Measurements from ENCODE around the gene KLHL24. TPM values are rescaled to one million over a fixed set of nuclear protein-coding genes. Genes with fewer than 3 reads are reported as not detected.

The KLHL24 gene
- total RNA-seq, 2 experiments from 2014 or later, result 10.5 to 10.8 TPM

DNA sequence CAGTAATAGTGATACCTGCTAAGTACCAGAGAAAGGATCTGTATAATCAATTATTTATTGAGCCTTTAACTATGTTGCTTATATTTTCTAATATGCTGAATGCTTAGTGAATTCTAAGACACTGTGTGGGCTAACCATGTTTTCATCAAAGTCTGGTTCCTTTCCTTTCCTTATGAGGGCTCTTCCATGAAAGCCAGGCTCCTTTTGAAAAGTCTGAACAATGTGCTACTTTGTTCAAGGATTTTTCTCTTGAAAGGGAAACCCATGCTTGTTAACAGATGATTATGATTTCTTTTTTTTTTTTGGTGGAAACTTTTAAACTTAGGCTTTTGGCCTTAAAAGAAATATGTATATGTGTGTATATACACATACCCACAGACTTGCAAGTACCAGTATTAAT, 79.2 kb downstream of the KLHL24 start:
- Mint-ChIP-seq H3K27me3 (no peaks in the 10 kb centered on the region), H3K36me3 (ENCODE audit: low read depth) (peaks cover 36% of the 10 kb centered on the region), H3K4me3 (no peak overlapping the region), H3K4me1 (ENCODE audit: low read depth) (peaks cover 7% of the 10 kb centered on the region), H3K9me3 (no peaks in the 10 kb centered on the region), H3K27ac (no peak overlapping the region)
- ChIA-PET POLR2A (interaction anchor here (0.7 kb wide), 1 partner anchor 11 kb away, joined by 3 read pairs; no protein-coding TSS in a partner anchor), CTCF (no interaction called here)
- intact Hi-C loops (cut with micrococcal nuclease), result no loop called here
- TF ChIP-seq CTCF (IDR thresholded peaks at IDR 0.05), result no peak
- ATAC-seq (no peak), DNase-seq (no peak)

DNA sequence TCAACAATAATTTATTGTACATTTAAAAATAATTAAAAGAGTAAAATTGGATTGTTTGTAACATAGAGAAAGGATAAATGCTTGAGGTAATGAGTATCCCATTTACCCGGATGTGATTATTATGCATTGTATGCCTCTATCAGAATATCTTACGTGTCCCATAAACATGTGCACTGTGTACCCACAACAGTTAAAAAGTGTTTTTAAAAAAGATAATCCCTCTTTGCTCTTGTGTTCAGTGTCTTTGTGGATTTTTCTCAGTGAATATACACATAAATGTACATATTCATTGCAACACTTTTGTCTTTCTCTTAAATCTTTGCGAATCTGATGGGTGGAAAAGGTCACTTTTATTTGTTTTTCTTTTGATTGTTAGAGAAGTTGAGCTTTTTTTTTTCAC, 82.6 kb downstream of the KLHL24 start:
- no peak for DNase-seq
- no peaks in the 10 kb centered on the region for H3K4me1 Mint-ChIP-seq (ENCODE audit: low read depth)
- H3K36me3 Mint-ChIP-seq (ENCODE audit: low read depth), result peaks cover 50% of the 10 kb centered on the region
- POLR2A ChIA-PET, result interaction anchor here (0.7 kb wide), 1 partner anchor 15 kb away, joined by 3 read pairs; no protein-coding TSS in a partner anchor
- H3K4me3 Mint-ChIP-seq, result no peak overlapping the region
- intact Hi-C loops (cut with micrococcal nuclease), result no loop called here
- no peak for TF ChIP-seq CTCF (IDR thresholded peaks at IDR 0.05)
- CTCF ChIA-PET, result interaction anchor here (1.6 kb wide), 1 partner anchor 10 kb away, joined by 3 read pairs; no protein-coding TSS in a partner anchor
- ATAC-seq, result no peak
- H3K27me3 Mint-ChIP-seq, result no peaks in the 10 kb centered on the region
- no peaks in the 10 kb centered on the region for H3K9me3 Mint-ChIP-seq
- H3K27ac Mint-ChIP-seq, result no peak overlapping the region

GRCh38 chr3:183725387-183725786, 90.0 kb downstream of the KLHL24 start:
- intact Hi-C loops (cut with micrococcal nuclease), result no loop called here
- H3K27ac Mint-ChIP-seq, result no peak overlapping the region
- DNase-seq, result no peak
- CTCF ChIA-PET, result interaction anchor here (0.6 to 2.0 kb wide), 2 partner anchors 42 to 133 kb away, joined by 3 to 4 read pairs; no protein-coding TSS in a partner anchor
- no peak for ATAC-seq
- H3K9me3 Mint-ChIP-seq, result no peaks in the 10 kb centered on the region
- no peak for TF ChIP-seq CTCF (IDR thresholded peaks at IDR 0.05)
- H3K4me3 Mint-ChIP-seq, result no peak overlapping the region
- H3K27me3 Mint-ChIP-seq, result no peaks in the 10 kb centered on the region
- POLR2A ChIA-PET, result interaction anchor here (1.1 kb wide), 1 partner anchor 88 kb away, joined by 3 read pairs; no protein-coding TSS in a partner anchor
- peaks cover 59% of the 10 kb centered on the region for H3K36me3 Mint-ChIP-seq (ENCODE audit: low read depth)
- no peaks in the 10 kb centered on the region for H3K4me1 Mint-ChIP-seq (ENCODE audit: low read depth)

- POLR2A ChIA-PET, result no interaction called here
- CTCF ChIA-PET, result interaction anchor here (1.2 to 2.2 kb wide), 3 partner anchors 10 to 249 kb away, joined by 3 to 6 read pairs (median 3); no protein-coding TSS in a partner anchor
These were observed 92.8 kb downstream of the KLHL24 start for GRCh38 chr3:183728204-183728603.

More at GRCh38 chr3:183728204-183728603, 92.8 kb downstream of the KLHL24 start:
- peaks cover 56% of the 10 kb centered on the region for H3K36me3 Mint-ChIP-seq (ENCODE audit: low read depth)
- no peak overlapping the region for H3K4me3 Mint-ChIP-seq
- H3K27me3 Mint-ChIP-seq, result no peaks in the 10 kb centered on the region
- intact Hi-C loops (cut with micrococcal nuclease), result no loop called here
- ATAC-seq (no peak), DNase-seq (no peak)
- H3K4me1 Mint-ChIP-seq (ENCODE audit: low read depth), result no peaks in the 10 kb centered on the region
- no peaks in the 10 kb centered on the region for H3K9me3 Mint-ChIP-seq
- H3K27ac Mint-ChIP-seq, result no peak overlapping the region
- no peak for TF ChIP-seq CTCF (IDR thresholded peaks at IDR 0.05)

All from activated CD8-positive, alpha-beta T cell treated with anti-CD3 and anti-CD28 coated beads for 36 hours (primary cell).